ENCODE results near the gene NADSYN1.
A peak's percentile ranks its signal among the peaks of the same experiment; 100 is the strongest.
"Not testable (repeated sequence)": the region's sequence is repeated elsewhere in the genome, so short reads cannot be mapped to it uniquely, and the experiment has no call there.

Gene NADSYN1

GRCh38 chr11:71453037-71453917 lies at the start of gene NADSYN1:
Gene NADSYN1 (plus strand): TSS chr11:71453203. CDS start chr11:71453297, 94 bp downstream.
- peak; percentile 99 for DNase-seq (ENCODE audit: low read depth, low spot score)

GRCh38 chr11:71404209-71404608 lies 48.8 kb upstream of the NADSYN1 start:
- DNase-seq (ENCODE audit: low read depth, low spot score) = no peak

- DNase-seq (ENCODE audit: low read depth, low spot score) = no peak
Measured at GRCh38 chr11:71406681-71407080, 46.3 kb upstream of the NADSYN1 start.

GRCh38 chr11:71407356-71407755 lies 45.6 kb upstream of the NADSYN1 start:
- no peak for DNase-seq (ENCODE audit: low read depth, low spot score)

- DNase-seq (ENCODE audit: low read depth, low spot score) = no peak
Measured at GRCh38 chr11:71408826-71409225, 44.2 kb upstream of the NADSYN1 start.

GRCh38 chr11:71410363-71410966 lies 42.5 kb upstream of the NADSYN1 start:
- no peak for DNase-seq (ENCODE audit: low read depth, low spot score)

- DNase-seq (ENCODE audit: low read depth, low spot score) = no peak
Measured at GRCh38 chr11:71414645-71415044, 38.4 kb upstream of the NADSYN1 start.

GRCh38 chr11:71418643-71419042 lies 34.4 kb upstream of the NADSYN1 start:
- DNase-seq (ENCODE audit: low read depth, low spot score) = no peak

GRCh38 chr11:71420455-71421241 lies 32.4 kb upstream of the NADSYN1 start:
- peak; percentile 61 for DNase-seq (ENCODE audit: low read depth, low spot score)

GRCh38 chr11:71421392-71421950 lies 31.5 kb upstream of the NADSYN1 start:
- DNase-seq (ENCODE audit: low read depth, low spot score) = no peak

- DNase-seq (ENCODE audit: low read depth, low spot score) = not testable (repeated sequence)
Measured at GRCh38 chr11:71422318-71422717, 30.7 kb upstream of the NADSYN1 start.

- DNase-seq (ENCODE audit: low read depth, low spot score) = no peak
Measured at GRCh38 chr11:71423181-71423790, 29.7 kb upstream of the NADSYN1 start.

- DNase-seq (ENCODE audit: low read depth, low spot score) = no peak
Measured at GRCh38 chr11:71425409-71425808, 27.6 kb upstream of the NADSYN1 start.

- DNase-seq (ENCODE audit: low read depth, low spot score) = peak; percentile 19
Measured at GRCh38 chr11:71425860-71426259, 27.1 kb upstream of the NADSYN1 start.

- DNase-seq (ENCODE audit: low read depth, low spot score) = peak; percentile 26
Measured at GRCh38 chr11:71426413-71426812, 26.6 kb upstream of the NADSYN1 start.

GRCh38 chr11:71428861-71429435 lies 24.1 kb upstream of the NADSYN1 start:
- no peak for DNase-seq (ENCODE audit: low read depth, low spot score)

- DNase-seq (ENCODE audit: low read depth, low spot score) = no peak
Measured at GRCh38 chr11:71429701-71430100, 23.3 kb upstream of the NADSYN1 start.

GRCh38 chr11:71430166-71430565 lies 22.8 kb upstream of the NADSYN1 start:
- no peak for DNase-seq (ENCODE audit: low read depth, low spot score)

GRCh38 chr11:71431271-71431670 lies 21.7 kb upstream of the NADSYN1 start:
- DNase-seq (ENCODE audit: low read depth, low spot score) = no peak

- DNase-seq (ENCODE audit: low read depth, low spot score) = no peak
Measured at GRCh38 chr11:71432761-71433647, 20.0 kb upstream of the NADSYN1 start.
